Measurements from ENCODE around the gene AASDHPPT. TPM values are rescaled to one million over a fixed set of nuclear protein-coding genes. Genes with fewer than 3 reads are reported as not detected.

Gene AASDHPPT, protein sequence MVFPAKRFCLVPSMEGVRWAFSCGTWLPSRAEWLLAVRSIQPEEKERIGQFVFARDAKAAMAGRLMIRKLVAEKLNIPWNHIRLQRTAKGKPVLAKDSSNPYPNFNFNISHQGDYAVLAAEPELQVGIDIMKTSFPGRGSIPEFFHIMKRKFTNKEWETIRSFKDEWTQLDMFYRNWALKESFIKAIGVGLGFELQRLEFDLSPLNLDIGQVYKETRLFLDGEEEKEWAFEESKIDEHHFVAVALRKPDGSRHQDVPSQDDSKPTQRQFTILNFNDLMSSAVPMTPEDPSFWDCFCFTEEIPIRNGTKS
- total RNA-seq, result 10 to 100 TPM; 24.0 to 29.9 TPM
- 10 to 100 TPM; 13.1 to 19.2 TPM for polyA plus RNA-seq

- peak; percentile 35 for DNase-seq (ENCODE audit: low spot score)
- H3K27me3 ChIP-seq (ENCODE audit: control insufficient read depth in 4 of 4, insufficient read depth in 4 of 4, low read length in 3 of 4), result no peaks in the 10 kb centered on the region
- peak within 1 kb of the TSS; percentile 96 to 97 for H3K27ac ChIP-seq (ENCODE audit: low read depth in 1 of 2, low read length in 2 of 2)
- H3K9me3 ChIP-seq (ENCODE audit: control insufficient read depth in 4 of 4, low read length in 3 of 4), result no peaks in the 10 kb centered on the region
- WGBS, result under 1% methylated on average over 55 of the region's 55 CpGs
- TF ChIP-seq HNF4G (IDR thresholded peaks at IDR 0.05) (no peak), SP1 (IDR thresholded peaks at IDR 0.05) (peak; percentile 5), YY1 (IDR thresholded peaks at IDR 0.05) (peak; percentile 94)
- TF ChIP-seq, protein P1, sequence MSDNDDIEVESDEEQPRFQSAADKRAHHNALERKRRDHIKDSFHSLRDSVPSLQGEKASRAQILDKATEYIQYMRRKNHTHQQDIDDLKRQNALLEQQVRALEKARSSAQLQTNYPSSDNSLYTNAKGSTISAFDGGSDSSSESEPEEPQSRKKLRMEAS (IDR thresholded peaks at IDR 0.05), result peak; percentile 84
- TF ChIP-seq, protein P2, sequence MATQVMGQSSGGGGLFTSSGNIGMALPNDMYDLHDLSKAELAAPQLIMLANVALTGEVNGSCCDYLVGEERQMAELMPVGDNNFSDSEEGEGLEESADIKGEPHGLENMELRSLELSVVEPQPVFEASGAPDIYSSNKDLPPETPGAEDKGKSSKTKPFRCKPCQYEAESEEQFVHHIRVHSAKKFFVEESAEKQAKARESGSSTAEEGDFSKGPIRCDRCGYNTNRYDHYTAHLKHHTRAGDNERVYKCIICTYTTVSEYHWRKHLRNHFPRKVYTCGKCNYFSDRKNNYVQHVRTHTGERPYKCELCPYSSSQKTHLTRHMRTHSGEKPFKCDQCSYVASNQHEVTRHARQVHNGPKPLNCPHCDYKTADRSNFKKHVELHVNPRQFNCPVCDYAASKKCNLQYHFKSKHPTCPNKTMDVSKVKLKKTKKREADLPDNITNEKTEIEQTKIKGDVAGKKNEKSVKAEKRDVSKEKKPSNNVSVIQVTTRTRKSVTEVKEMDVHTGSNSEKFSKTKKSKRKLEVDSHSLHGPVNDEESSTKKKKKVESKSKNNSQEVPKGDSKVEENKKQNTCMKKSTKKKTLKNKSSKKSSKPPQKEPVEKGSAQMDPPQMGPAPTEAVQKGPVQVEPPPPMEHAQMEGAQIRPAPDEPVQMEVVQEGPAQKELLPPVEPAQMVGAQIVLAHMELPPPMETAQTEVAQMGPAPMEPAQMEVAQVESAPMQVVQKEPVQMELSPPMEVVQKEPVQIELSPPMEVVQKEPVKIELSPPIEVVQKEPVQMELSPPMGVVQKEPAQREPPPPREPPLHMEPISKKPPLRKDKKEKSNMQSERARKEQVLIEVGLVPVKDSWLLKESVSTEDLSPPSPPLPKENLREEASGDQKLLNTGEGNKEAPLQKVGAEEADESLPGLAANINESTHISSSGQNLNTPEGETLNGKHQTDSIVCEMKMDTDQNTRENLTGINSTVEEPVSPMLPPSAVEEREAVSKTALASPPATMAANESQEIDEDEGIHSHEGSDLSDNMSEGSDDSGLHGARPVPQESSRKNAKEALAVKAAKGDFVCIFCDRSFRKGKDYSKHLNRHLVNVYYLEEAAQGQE (IDR thresholded peaks at IDR 0.05), result peak; percentile 6
- H3K4me1 ChIP-seq (ENCODE audit: control insufficient read depth in 4 of 4, insufficient read depth in 4 of 4, low read length in 3 of 4), result peaks cover 8 to 23% (median 15%) of the 10 kb centered on the region in 4 donors
- H3K4me3 ChIP-seq (ENCODE audit: low read depth in 1 of 3, low read length in 3 of 3), result peak within 1 kb of the TSS; percentile 82 to 89 (median 87)
- H3K9ac ChIP-seq (ENCODE audit: low read depth in 1 of 2, low read length in 2 of 2), result peak within 1 kb of the TSS; percentile 77 to 95
- H3K36me3 ChIP-seq (ENCODE audit: control insufficient read depth in 4 of 4, insufficient read depth in 3 of 4, low read depth in 1 of 4, low read length in 3 of 4), result peaks cover 2 to 27% (median 13%) of the 10 kb centered on the region in 4 donors
Measured at GRCh38 chr11:106077609-106078455, at the start of gene AASDHPPT. AASDHPPT (plus strand) TSS chr11:106077662; CDS start chr11:106077711, 49 bp downstream.

GRCh38 chr11:106030609-106031008, 46.9 kb upstream of the AASDHPPT start:
- Histone ChIP-seq H3K9ac (ENCODE audit: low read depth in 1 of 2, low read length in 2 of 2) (no peak overlapping the region), H3K9me3 (ENCODE audit: control insufficient read depth in 4 of 4, low read length in 3 of 4) (no peaks in the 10 kb centered on the region), H3K4me3 (ENCODE audit: low read depth in 1 of 3, low read length in 3 of 3) (no peak overlapping the region), H3K36me3 (ENCODE audit: control insufficient read depth in 4 of 4, insufficient read depth in 3 of 4, low read depth in 1 of 4, low read length in 3 of 4) (no peaks in the 10 kb centered on the region), H3K4me1 (ENCODE audit: control insufficient read depth in 4 of 4, insufficient read depth in 4 of 4, low read length in 3 of 4) (no peaks in the 10 kb centered on the region), H3K27ac (ENCODE audit: low read depth in 1 of 2, low read length in 2 of 2) (no peak overlapping the region), H3K27me3 (ENCODE audit: control insufficient read depth in 4 of 4, insufficient read depth in 4 of 4, low read length in 3 of 4) (no peaks in the 10 kb centered on the region)
- no peak for DNase-seq (ENCODE audit: low spot score)
- TF ChIP-seq SP1 (IDR thresholded peaks at IDR 0.05) (no peak), HNF4G (IDR thresholded peaks at IDR 0.05) (no peak), NR2F2 (IDR thresholded peaks at IDR 0.05) (no peak), FOXA1 (IDR thresholded peaks at IDR 0.05) (no peak)
- 71% methylated on average over 4 of the region's 4 CpGs for WGBS

- Histone ChIP-seq H3K36me3 (ENCODE audit: control insufficient read depth in 4 of 4, insufficient read depth in 3 of 4, low read depth in 1 of 4, low read length in 3 of 4) (no peaks in the 10 kb centered on the region), H3K27ac (ENCODE audit: low read depth in 1 of 2, low read length in 2 of 2) (no peak overlapping the region), H3K9me3 (ENCODE audit: control insufficient read depth in 4 of 4, low read length in 3 of 4) (no peaks in the 10 kb centered on the region), H3K4me1 (ENCODE audit: control insufficient read depth in 4 of 4, insufficient read depth in 4 of 4, low read length in 3 of 4) (no peaks in the 10 kb centered on the region), H3K9ac (ENCODE audit: low read depth in 1 of 2, low read length in 2 of 2) (no peak overlapping the region), H3K4me3 (ENCODE audit: low read depth in 1 of 3, low read length in 3 of 3) (no peak overlapping the region), H3K27me3 (ENCODE audit: control insufficient read depth in 4 of 4, insufficient read depth in 4 of 4, low read length in 3 of 4) (no peaks in the 10 kb centered on the region)
- TF ChIP-seq, protein P2 (IDR thresholded peaks at IDR 0.05), result no peak
- TF ChIP-seq RAD21 (IDR thresholded peaks at IDR 0.05) (no peak), YY1 (IDR thresholded peaks at IDR 0.05) (no peak)
- WGBS, result 63% methylated on average over 2 of the region's 2 CpGs
- no peak for DNase-seq (ENCODE audit: low spot score)
Measured at GRCh38 chr11:106031202-106031810, 46.2 kb upstream of the AASDHPPT start.
